ENCODE measurements around the gene ITPK1.

The ITPK1 gene

DNA sequence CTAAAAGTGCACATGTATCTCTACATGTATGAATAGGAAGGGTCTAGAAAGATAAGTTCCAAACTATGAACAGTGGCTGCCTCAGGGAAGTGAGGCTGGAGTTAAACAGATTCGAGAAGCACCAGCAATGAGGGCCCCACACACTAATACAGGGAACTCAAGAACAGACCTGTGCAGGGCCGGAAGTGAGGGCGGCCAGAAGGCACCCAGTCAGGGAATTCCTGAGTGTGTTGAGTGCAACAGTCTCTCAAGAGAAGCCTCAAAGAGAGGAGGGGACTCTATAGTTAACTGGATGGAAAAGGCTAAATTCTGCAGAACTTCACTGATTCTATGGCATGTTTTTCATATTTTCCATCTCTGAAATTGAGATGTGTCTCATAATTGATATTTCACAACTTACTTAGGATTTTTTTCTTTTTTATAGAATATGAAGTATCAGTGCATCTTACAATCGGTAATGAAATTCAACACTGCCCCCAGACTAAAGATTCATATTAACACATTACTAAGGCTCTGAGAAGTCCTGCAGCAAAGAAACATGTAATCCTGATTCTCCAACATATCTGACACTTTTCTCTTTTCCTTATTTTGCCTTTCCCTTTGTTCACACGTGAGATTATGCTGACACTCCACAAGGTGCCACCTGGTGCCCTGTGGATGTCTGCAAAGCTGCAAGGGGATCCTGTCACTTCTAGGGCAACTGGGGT, 131.5 kb downstream of the ITPK1 start:
- no peak for DNase-seq

DNA sequence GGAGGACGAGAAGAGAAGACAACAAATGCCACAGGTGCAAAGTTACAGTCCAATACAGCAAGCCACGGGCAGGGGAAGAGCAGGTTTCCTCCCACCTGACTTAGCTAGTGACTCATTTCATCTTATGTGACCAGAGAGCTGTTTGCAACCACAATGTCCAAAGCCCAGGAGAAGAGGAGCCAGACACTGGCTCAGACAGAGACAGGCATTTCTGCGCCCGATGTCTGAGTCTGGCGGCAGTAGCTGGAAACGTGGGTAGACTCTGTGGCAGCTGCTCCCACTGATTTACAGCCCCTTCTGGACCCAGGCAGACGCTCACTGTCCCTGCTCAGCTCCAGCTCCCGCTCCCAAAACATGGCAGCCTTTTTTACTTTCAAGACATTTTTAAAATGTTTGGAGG, 132.8 kb downstream of the ITPK1 start:
- no peak for DNase-seq

DNA sequence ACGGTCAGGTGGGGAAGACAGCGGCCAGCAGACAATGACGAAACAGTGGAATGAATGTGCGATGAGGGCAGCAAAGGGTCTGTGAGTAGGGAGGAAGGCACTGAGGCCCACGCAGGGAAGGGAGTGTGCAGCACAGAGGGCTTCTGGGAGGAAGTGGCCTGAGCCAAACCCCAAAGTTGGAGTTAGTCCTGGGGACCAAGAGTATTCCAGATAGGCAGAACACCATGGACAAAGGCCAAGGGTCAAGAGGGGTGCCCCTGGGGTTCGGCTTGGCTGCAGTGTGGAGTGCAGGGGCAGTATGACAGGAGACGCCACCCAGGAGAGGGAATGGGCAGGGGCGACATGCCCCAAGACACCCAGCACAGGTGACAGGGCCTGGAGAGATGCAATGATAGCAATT, 134.0 kb downstream of the ITPK1 start:
- no peak for DNase-seq

DNA sequence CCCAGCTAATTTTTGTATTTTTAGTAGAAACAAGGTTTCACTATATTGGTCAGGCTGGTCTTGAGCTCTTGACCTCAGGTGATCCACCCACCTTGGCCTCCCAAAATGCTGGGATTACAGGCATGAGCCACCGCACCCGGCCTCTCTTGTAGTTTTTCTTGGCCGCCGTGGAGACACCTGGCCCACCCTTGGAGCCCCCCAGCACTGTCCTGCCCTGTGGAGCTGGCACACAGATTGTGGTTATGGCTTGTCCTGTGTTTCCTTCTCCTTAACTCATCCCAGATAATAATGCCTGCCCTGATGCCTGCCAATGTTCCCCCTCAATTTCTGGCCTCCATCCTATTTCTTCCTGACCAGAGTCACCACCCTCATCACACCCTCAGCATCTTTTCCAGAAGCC, 134.9 kb downstream of the ITPK1 start:
- no peak for DNase-seq

DNA sequence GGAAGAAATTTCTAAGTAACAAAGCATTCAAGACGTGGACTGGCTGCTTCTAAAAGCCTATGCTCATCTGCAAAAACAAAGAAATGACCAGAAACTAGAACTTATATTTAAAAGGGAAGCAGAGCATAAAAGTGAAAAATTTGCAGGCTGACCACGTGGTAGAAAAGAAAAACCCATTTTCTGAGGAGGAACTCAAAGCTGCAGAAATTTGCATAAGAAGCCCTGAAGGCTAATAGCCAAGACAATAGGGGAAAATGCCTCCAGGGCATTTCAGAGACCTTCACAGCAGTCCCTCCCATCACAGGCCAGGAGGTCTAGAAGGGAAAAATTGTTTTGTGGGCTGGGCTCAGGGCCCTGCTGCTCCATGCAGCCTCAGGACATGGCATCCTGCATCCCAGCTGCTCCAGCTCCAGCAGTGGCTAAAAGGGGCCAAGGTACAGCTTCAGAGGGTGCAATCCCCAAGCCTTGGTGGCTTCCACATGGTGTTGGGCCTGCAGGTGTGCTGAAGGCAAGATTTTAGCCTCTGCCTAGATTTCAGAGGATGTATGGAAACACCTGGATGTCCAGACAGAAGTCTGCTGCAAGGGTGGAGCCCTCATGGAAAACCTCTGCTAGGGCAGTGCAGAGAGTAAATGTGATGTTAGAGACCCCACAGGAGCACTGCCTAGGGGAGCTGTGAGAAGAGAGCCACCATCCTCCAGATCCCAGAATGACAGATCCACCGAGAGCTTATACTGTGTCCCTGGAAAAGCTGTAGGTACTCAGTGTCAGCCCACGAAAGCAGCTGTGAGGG, 137.3 kb downstream of the ITPK1 start:
- DNase-seq: no peak

DNA sequence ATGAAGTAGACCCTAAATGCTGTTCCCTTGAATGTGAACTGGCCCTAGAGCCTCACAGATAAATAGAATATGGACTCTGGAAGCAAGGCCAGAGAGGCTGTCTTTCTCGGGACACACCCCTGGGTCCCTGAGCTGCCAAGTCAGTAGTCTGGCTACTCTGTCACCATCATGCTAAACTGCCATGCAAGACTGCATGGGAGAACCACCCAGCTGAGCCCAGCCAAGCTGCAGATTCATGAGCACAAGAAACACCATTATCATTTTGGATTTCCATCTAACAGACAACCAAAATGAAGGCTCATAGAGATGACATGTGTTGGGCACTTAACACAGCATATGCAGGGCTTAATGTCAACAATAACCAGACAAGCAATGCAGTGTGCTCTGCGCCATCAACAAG, 139.5 kb downstream of the ITPK1 start:
- no peak for DNase-seq

DNA sequence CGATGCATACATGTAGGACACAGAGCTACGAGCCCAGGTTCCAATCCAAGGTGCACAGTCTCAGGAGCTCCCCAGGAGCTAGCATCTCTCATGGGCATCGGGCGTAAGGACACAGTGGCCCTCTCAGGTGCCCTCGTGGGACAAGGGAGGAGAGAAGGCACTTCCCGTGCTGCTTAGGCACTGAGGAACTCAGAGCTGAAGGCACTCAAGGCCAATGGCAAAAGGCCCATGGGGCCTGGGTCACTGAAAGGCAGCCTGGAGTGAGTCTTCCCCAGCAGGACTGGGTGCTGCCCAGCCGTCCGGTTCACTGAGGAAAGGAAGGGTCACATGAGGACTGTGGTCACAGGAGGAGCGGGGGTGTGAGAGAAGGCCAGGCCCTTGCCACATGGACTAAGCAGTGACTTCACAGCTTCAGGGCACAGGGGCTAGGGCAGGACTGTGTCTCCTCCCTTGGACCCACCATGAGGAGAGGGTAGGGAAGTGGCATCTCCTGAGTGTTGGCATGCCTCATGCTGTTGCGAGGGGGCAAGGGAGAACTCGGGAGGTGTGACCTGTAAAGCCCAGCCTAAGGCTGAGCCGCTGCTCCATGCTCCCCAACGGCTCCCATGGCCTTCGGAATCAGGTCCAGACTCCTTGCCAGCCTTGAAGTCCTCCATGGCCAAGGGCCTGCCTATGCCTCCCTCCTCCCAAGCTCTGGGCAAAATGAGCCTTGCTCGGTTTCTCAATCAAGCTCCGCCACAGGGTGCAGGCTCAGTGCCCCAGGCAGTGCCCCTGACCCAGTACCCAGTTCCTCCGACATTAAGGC, 141.0 kb downstream of the ITPK1 start:
- DNase-seq: no peak

DNA sequence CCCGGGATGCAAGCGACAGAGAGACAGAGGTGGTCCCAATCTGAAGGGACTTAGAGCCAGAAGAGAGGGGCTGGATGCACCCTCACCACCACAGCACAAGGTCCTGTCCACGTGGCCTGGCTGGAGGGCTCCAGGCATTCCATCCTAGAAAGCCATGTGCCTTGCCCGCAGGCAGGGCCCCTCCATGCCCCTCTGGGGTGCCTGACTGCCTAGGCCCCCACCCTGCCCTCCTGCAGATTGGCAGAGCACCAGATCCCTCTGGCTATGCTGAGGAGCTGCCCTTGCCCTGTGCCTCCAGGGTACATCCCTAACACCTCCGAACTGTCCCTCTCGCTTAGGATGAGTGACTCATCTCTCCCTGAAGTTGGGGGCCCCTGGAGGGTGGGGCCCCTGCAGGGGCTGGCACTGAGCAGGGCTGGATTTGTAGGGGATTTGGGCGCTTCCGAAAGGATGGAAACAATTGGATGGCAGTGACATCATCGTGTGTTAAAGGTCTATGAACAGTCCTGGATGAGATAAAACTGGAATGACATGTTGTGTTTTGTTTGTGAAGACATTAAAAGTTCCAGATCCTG, 141.8 kb downstream of the ITPK1 start:
- DNase-seq: no peak

DNA sequence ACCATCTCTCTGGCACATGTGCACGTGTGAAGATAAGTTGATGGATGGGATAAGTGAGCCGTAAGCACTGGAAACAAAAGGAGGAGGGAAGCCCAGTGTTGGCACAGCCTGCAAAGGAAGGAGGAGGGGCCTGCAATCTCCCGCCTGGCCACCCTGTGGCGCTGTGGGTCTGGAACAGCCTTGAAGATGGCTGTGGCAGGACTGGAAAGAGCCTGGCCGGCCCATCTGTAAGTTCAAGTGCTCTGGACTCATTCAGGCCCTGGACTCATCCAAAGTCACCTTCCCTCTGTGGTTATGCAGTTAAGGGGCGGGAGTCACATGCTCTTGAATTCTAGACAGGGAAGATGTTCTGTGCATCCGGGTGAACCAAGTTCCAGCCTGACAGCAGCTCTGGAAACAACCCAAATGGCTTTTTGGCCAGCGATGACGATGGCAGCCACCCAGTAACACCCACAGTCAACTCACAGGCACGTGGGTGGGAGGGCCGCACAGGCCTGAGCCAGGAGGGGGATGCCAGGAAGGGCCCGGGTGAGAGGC, 142.4 kb downstream of the ITPK1 start:
- peak; percentile 6 for DNase-seq

DNA sequence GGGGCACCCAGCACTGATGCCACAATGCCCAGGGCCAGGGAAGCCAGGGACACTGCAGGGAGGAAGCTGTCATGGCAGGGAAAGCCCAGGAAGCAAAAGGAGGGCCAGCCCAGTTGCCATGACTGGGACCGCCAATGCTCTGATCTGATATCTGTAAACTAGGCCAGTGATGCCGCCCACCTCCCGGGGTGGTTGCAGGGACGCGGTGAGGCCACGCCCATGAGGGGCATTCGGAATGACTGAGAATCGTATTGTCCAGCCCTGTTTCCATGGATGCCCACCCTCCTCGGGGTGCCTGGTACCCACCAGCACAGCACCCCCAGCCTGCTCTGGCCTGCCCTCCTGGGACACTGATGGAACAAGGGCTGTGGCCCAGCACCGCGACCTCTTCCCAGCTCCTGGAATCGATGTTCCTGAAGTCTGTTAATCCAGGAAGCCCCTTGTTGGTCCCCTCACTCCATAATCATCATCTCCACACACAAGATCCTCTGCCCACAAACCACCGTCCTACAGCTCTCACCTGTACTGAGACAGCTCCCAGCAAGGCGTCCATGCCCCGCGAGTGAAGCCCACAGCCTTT, 144.0 kb downstream of the ITPK1 start:
- no peak for DNase-seq

DNA sequence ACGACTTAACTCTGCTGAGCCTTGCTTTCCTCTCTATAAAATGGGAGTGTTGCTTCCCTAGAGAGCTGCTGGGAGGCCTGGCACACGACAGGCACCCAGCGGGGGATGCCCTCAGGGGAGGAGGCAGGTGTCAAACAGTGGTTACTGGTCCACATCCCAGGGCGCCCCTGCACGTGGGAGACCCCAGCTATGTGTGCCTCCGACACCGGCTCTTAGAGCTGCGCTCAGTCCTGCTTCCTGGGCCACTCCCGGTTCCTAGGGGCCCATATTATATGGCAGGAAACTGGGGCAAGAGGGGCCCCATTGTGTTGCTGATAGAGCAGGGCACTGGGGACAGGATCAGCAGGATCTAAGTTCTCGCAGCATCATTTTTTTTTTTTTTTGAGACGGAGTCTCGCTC, 145.5 kb downstream of the ITPK1 start:
- no peak for DNase-seq

DNA sequence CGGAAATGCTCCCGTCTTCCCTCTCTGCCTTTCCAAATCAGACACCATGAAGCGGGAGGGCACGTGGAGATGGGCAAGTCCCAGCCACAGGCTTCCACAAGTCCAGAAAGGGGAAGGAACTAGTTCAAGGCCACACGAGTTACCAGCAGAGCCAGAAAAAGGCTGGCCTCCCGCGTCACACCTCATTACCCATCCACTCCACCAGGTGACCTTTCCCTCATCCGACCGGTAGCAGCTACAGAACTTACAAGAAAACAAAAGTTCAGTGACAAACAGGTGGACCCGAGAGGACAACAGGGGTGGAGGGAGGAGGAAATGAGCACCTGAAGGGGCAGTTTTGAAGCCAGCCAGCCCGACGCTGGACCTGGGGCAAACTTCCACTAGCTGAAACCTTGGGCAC, 145.9 kb downstream of the ITPK1 start:
- DNase-seq: no peak

DNA sequence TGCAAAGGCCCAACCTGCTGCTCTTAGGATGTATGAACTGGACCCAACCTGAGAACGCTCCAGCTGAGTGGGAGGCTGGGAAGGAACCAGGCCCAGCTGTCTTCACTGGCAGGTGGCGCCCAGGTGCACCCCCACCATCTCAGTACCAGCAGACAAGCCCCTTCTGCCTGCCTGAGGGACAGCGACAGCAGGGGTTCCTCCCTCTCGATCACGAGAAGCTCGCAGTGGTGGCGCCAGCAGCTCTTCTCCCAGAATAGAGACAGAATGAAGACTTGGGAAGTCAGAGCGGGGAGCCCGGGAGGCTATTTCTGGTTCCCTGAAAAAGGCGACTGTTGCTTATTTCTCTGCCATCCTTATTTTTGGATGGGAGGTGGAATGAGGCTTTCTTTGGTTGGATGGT, 146.3 kb downstream of the ITPK1 start:
- no peak for DNase-seq

DNA sequence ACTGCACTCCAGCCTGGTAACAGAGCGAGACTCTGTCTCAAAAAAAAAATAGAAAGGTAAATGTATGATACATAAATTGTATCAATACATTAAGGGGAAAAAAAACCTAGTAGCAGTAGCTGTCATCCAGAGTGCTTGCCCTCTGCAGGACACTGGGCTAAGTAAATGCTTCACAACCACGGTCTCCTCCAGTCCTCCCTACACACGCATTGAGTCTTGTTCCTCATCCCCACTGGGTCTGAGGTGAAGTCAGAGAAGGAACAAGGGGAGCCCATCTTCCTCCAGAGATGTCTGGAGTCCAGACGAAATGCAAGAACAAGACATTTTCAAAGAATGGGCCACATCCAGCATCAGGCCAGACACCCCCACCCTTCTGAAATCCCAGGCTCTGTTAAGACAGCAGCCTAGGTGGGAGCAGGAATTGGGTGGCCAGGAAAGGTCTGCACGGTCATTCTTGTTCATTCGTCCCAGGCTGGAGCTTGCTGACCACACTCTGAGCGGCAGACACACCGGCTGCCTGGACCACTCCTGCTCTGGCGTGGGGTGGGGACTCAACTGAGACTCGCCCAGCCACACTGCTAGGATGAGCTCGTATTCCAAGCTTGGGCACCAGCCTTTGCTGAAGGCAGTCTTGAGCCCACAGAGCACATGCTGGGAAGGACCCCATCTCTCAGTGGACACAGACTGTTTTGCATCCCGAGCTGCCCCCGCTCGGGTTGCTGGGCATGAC, 147.3 kb downstream of the ITPK1 start:
- DNase-seq: no peak

DNA sequence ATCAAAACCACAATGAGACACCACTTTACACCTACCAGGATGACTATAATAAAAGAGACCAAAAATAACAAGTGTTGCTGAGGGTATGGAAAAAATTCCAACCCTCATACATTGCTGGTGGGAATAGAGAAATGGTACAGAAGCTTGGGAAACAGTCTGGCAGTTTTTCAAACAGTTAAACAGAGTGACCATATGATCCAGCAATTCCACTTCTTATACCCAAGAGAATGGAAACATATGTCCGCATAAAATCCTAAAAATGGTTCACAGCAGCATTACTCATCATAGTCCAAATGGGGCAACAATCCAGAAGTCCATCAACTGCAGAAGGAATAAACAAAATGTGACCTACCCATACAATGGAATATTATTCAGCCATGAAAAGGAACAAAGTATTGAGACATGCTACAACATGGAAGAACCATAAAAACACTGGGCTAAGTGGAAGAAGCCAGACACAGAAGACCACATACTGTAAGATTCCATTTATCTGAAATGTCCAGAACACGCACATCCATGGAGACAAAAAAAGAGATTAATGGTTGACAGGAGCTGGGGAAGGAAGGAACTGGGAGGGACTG, 148.3 kb downstream of the ITPK1 start:
- DNase-seq: no peak

DNA sequence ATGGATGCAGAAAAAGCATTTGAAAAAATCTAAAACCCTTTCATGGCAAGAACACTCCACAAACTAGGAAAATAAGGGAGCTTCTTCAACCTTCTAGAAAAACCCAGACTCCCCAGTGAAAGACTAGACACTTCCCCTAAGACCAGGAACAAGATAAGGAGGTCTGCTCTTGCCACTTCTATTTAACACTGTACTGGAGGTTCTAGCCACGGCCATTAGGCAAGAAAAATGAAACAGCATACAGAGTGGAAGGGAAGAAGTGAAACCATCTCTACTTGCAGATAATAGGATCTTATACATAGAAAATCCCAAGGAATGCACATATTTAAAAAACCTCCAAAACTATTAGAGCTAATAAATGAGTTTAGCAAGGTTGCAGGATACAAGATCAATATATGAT, 150.4 kb downstream of the ITPK1 start:
- DNase-seq: no peak

DNA sequence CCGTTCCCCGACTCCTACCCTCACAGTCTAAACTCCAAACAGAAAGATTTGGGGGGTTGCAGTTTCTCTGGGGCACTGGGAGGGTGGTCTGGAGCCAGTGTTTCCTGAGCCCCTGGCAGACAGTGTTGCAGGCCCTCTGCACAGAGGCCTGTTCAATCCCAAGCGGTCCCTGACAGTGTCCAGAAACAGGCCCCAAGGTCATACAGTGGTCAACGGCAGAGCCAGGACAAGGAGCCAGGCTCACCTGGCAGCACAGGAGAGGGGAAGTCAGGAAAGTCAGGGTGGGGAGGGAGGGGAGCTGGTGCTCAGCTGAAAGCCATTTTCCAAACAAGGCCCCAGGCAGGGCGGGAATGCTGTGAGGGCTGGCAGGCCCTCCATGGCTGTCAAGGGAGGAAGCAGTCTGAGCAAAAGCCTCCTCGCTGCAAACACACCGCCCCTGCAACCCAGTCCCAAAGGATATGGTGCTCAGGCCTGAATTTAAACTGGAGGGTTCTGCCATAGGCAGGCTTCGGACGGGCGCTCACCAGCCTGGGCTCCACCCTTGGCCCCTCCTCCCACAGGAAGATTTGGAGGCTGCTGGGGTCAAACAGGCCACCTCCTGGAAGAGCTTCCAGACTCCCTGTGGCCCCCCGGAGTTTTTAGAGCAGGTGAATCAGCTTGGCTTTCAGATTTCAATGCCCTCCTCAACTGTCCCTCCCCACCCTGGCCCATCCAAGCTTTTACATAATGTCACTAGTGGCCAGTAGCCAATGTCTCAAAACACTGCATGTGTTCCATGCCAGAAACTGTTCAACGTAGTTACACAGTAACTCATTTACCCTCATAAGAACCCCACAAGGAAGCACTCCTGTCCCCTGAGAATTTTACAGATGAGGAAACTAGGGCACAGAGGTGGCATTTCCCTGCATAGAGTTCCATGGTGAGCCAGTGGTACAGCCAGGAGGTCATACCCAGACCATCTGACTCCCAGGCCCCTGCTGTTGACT, 151.3 kb downstream of the ITPK1 start:
- DNase-seq: no peak

DNA sequence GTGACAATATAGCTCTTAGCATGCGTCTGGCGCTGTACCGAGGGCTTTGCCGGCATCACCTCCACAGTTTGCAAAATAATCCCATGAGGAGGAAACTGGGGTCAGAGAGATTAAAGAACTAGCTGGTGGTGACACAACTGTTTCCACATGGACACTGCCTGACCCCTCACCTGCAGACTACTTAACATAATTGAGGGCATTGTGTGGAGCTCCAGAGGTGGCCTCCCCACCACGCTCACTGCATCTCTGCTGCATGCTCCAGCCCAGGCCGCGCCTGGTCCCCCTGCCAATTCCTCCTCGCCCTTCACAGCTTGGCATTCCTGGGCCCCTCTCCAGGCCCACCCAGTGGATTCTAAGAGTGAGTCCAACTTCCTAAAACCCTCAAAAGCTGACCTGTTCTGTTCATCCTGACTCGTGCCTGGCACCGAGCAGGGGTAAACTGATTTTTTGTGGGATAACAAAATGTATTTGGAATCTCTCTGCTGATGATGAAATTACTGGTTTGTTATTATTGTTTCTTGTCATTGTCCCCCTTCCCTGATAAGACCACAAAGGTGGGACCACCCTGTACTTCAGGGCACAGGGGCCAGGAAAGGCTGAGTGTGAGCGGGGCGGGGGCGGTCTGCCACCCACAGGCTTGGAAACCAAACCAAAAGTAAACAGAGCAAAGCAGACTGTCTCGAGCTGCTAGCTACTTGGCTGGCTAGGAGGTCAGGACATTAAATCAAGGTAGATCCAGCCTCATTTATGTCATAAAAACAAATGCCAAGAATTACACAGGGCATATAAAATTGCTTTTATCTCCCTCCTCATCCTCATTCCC, 152.2 kb downstream of the ITPK1 start:
- DNase-seq: no peak

DNA sequence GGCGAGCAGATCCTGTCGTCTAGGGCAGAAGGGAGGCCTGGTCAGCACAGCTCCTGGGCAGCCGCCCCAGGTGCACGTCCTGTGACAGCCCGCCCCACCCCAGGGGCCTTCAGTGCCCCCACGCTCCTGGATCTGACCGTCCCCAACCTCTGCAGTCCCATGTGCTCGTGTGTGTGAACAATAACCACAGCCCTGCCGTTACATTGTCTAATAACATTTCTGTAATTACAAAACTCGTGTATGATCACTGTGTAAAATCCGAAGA, 153.0 kb downstream of the ITPK1 start:
- DNase-seq: no peak
